Ecto neural progenitor cell (in vitro differentiated cells): ENCODE data around the gene CCDC107.

Experiments used
- DNase-seq: peaks from one replicate; pipeline ENCODE4 v3.0.0-alpha.2; 2018; ENCODE audit warnings: low spot score

Gene CCDC107

DNA sequence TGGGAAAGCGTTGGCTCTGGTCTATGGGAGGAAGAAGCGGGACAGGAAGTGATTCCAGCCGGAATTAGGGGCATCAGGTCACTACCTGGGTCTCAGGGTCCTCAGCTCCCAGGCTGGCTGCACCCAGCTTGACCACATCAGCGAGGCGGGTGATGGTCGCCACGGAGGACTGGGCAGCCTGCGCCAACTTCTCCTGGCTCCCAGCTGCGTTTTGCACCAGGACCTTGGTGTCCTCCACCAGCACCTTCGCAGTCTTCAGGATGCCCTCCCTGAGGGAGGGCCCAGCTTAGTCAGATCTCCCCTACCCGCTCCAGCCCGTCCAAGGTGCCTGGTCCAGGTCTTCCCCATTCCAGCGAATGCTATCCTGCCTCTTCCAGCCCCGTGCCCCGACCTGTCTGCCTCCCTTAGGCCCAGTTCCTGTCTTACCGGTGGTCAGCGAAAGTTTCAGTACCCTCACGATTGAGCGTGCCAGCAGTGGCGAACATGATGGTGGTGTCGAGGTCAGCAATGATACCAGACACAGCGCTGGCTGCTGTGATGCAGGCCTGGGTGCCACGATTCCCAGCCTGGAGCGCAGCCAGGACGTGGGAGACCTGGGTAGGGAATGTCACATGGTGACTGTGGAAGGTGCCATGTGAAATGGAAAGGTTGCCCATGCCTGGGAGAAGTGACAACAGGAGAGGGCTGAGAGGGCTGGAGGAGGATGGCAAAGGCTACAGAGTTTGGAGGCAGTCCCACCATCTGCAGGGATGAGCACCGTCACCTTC is 46.0 kb downstream of the CCDC107 start:
- no peak for DNase-seq

DNA sequence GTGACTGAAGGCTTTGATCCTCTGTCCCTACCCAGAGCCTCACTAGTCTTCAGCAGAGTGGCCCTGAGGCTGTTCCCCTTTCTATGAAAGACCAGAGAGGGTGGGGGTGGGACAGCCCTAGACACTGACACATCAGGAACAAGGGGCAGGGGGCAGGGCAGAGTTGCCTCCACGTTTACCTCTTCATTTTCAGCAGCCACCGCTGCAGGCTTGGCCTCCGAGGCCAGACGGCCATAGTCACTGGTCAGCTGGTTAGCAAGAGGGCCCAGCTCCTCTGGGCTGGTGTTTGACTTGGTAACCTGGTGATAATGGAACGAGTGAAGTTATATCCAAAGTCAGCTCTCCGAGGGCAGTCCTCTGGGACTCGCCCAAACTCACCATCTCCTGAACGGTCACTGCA is 47.3 kb downstream of the CCDC107 start:
- DNase-seq, result no peak

DNA sequence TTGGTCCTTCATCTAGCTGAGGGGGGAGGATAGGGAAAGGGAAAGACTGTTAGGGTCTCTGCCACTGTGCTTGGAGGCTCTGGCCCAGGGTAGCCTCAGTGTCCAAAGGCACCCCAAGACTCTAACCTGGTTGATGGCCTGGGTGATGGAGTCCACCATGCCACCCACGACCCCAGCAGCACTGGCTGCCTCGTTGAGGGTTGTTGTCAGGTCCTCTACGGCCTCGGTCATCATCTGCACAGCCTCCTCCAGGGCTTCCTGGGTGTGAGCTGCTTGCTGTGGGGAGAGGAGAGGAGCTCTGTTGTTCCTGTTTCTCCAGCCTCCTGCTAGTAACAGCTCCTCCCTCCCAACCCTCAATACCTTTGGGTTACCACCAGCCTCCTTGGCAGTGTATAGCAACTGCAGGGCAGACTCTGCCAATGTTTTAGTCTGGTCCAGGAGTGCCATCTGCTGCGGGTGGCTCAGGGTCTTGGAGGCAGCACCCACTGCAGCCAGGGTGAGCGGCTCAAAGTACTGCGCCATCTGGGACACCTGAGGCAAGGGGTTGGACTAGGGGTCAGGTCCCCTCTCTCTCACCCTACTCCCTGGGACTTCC is 47.8 kb downstream of the CCDC107 start:
- no peak for DNase-seq

DNA sequence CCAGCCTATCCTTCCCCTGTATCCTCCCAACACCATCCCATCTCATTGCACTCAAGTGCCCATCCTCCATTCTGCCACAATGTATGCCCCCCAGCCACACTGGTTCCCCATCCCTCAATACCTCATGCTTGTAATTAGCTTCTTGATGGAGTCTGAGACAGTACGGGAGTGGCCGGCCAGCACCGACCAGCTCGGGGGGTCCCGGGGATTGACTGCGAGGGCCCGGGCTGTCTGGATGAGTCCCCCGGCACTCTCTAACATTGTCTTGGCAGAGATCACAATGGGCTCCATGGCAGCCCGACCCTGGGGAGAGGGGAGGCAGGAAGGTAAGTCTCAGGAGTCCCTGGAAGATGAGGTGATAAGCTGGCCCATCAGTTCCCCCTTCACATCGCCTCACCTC is 48.9 kb downstream of the CCDC107 start:
- no peak for DNase-seq

DNA sequence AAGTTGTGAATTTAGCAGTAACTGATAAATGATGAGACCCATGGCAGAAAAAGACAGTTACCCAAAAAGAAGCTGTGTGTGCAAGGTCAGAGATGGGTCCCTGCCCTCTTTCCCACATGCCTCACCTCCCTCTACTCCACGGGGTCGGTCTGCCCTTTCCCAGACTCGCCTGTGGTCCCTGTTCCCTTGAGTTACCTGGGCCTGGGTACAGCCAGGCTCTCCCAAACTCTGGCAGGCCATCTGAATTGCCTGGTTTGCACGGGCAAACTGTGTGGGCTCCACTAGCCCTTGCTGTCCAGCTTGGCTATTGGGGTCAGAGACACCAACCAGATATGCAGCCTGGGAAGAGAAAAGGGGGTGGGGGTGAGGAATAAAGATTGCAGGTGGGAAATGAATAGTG is 50.1 kb downstream of the CCDC107 start:
- no peak for DNase-seq

DNA sequence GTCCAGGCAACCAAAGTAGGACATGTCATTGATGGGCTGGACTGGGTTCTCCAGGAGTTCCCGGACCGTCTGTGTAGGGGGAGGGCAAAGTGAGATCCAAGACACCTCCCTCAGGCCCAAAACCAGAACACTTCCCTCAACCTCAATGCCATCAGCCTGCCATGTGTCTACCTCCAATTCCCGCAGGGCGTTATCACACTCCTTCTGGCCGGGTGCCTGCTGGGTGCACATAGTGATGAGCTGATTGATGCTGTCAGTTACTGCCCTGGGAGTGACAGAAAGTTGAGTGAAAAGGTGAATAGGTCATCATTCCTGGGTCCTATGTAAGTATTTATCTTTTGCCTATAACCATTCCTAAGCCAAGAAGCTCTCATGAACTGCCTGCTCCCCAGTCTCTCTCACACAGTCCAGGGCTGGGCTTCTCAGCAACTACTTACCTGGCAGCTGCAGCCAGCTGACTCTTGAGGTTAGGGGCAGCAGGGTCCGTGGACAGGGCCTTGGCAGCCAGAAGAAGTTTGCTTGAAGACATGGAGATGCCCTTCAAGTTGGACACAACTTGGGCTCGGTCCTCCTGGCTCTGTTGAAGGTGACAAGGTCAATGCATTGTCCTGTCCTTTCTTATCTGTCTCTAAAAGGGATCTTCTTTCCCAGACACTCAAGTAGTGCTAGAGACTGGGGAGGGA is 52.9 kb downstream of the CCDC107 start:
- DNase-seq, result no peak
